Measurements from ENCODE around the gene CNN3. TPM values are rescaled to one million over a fixed set of nuclear protein-coding genes. Genes with fewer than 3 reads are reported as not detected.

Gene CNN3
- total and polyA plus RNA-seq, 4 donors, result 43.9 to 87.4 (median 69.6) TPM

DNA sequence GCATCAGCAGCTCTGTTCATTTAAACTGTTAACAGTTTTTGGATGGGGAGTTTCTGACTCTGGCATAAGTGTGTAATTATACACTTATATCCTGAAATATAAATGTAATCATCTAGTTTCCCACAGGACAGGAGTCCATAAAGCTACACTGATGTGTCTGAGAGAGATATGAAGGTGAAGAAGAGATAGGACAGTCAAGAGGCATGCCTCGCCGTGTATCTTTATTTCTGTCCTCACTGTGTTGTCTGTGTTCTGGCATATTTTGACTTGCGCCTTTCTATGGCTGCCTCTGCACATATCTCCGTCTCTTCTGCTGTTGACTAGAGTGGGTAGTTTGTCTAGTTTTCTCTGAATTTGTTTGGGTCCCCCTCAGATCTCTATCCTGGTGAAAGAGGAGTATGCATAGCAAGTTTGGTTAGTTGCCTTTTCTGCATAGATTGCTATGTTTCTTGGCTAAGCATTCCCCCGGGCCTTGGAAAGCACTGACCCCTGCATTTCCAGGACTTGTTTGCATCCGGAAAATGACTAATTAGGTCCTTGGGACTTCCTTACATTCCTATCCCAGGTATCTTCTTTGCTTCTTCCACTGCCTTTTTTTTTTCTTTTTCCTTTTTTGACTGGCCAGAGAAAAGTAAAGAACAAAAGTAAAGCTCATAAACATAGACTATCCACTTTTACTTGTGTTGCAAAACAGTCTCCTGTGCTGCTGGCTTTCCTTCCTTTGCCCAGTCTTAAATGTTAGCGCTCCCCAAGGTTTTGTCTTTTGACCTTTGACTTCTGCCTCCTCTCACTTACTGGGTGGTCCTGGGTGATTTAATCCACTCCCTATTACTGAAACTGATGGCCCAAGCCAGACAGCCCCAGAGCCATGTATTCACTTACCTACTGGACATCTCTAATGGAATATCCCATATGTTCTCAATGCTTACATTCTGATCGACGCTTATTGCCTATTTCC is 27.6 kb upstream of the CNN3 start:
- no peaks in the 10 kb centered on the region for H3K27me3 ChIP-seq (ENCODE audit: control insufficient read depth in 4 of 4, insufficient read depth in 4 of 4, low read length in 3 of 4)
- H3K27ac ChIP-seq (ENCODE audit: low read depth in 1 of 2, low read length in 2 of 2), result peak overlapping the region in 1 of 2 donors; percentile 36
- no peaks in the 10 kb centered on the region for H3K36me3 ChIP-seq (ENCODE audit: control insufficient read depth in 4 of 4, insufficient read depth in 3 of 4, low read depth in 1 of 4, low read length in 3 of 4)
- no peak overlapping the region for H3K4me3 ChIP-seq (ENCODE audit: low read depth in 1 of 3, low read length in 3 of 3)
- TF ChIP-seq EGR1 (IDR thresholded peaks at IDR 0.05; ENCODE audit: low read depth in 2 of 2) (no peak), NR2F2 (IDR thresholded peaks at IDR 0.05) (peak; percentile 42), FOXA1 (IDR thresholded peaks at IDR 0.05) (no peak), YY1 (IDR thresholded peaks at IDR 0.05) (no peak), JUND (IDR thresholded peaks at IDR 0.05) (no peak), HNF4G (IDR thresholded peaks at IDR 0.05) (no peak), RAD21 (IDR thresholded peaks at IDR 0.05) (peak in 1 of 2 donors; percentile 7), RXRA (IDR thresholded peaks at IDR 0.05) (no peak)
- TF ChIP-seq, protein P1, sequence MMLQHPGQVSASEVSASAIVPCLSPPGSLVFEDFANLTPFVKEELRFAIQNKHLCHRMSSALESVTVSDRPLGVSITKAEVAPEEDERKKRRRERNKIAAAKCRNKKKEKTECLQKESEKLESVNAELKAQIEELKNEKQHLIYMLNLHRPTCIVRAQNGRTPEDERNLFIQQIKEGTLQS (IDR thresholded peaks at IDR 0.05), result no peak
- TF ChIP-seq, protein P2, sequence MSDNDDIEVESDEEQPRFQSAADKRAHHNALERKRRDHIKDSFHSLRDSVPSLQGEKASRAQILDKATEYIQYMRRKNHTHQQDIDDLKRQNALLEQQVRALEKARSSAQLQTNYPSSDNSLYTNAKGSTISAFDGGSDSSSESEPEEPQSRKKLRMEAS (IDR thresholded peaks at IDR 0.05), result no peak
- 83% methylated on average over 9 of the region's 9 CpGs for WGBS
- no peak overlapping the region for H3K9ac ChIP-seq (ENCODE audit: low read depth in 1 of 2, low read length in 2 of 2)
- H3K9me3 ChIP-seq (ENCODE audit: control insufficient read depth in 4 of 4, low read length in 3 of 4), result no peaks in the 10 kb centered on the region
- peaks cover 7 to 50% (median 25%) of the 10 kb centered on the region in 4 donors for H3K4me1 ChIP-seq (ENCODE audit: control insufficient read depth in 4 of 4, insufficient read depth in 4 of 4, low read length in 3 of 4)
- no peak for DNase-seq (ENCODE audit: low spot score)

DNA sequence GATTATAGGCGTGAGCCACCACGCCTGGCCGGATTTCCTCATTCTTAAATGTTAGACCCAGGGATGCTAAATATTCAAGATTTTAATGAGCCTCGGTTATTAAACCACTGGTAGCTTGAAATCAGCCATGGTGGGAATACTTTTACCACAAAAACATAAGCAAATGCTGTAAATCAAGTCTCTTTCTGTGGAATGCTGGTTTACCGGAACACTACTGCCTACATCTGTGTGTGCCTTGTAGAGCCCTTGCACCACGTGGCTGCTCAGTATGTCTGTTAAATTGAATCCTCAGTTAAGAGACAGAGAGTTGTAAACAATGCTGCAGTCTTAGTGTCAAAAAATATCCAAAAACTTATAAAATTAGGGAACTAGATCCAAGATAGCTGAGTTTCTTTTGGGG is 26.8 kb upstream of the CNN3 start:
- H3K27me3 ChIP-seq (ENCODE audit: control insufficient read depth in 4 of 4, insufficient read depth in 4 of 4, low read length in 3 of 4), result no peaks in the 10 kb centered on the region
- H3K4me1 ChIP-seq (ENCODE audit: control insufficient read depth in 4 of 4, insufficient read depth in 4 of 4, low read length in 3 of 4), result peaks cover 7 to 53% (median 25%) of the 10 kb centered on the region in 4 donors
- no peak overlapping the region for H3K4me3 ChIP-seq (ENCODE audit: low read depth in 1 of 3, low read length in 3 of 3)
- H3K36me3 ChIP-seq (ENCODE audit: control insufficient read depth in 4 of 4, insufficient read depth in 3 of 4, low read depth in 1 of 4, low read length in 3 of 4), result no peaks in the 10 kb centered on the region
- no peaks in the 10 kb centered on the region for H3K9me3 ChIP-seq (ENCODE audit: control insufficient read depth in 4 of 4, low read length in 3 of 4)
- H3K27ac ChIP-seq (ENCODE audit: low read depth in 1 of 2, low read length in 2 of 2), result no peak overlapping the region
- no peak overlapping the region for H3K9ac ChIP-seq (ENCODE audit: low read depth in 1 of 2, low read length in 2 of 2)
- no peak for DNase-seq (ENCODE audit: low spot score)
- TF ChIP-seq HNF4G (IDR thresholded peaks at IDR 0.05) (no peak), TAF1 (conservative IDR thresholded peaks at IDR 0.05) (no peak), HNF4A (conservative IDR thresholded peaks at IDR 0.05) (no peak), RXRA (IDR thresholded peaks at IDR 0.05) (no peak), FOXA2 (IDR thresholded peaks at IDR 0.05) (no peak), YY1 (IDR thresholded peaks at IDR 0.05) (no peak), EGR1 (IDR thresholded peaks at IDR 0.05; ENCODE audit: low read depth in 2 of 2) (no peak), NR2F2 (IDR thresholded peaks at IDR 0.05) (no peak)
- TF ChIP-seq, protein P3, sequence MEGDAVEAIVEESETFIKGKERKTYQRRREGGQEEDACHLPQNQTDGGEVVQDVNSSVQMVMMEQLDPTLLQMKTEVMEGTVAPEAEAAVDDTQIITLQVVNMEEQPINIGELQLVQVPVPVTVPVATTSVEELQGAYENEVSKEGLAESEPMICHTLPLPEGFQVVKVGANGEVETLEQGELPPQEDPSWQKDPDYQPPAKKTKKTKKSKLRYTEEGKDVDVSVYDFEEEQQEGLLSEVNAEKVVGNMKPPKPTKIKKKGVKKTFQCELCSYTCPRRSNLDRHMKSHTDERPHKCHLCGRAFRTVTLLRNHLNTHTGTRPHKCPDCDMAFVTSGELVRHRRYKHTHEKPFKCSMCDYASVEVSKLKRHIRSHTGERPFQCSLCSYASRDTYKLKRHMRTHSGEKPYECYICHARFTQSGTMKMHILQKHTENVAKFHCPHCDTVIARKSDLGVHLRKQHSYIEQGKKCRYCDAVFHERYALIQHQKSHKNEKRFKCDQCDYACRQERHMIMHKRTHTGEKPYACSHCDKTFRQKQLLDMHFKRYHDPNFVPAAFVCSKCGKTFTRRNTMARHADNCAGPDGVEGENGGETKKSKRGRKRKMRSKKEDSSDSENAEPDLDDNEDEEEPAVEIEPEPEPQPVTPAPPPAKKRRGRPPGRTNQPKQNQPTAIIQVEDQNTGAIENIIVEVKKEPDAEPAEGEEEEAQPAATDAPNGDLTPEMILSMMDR (IDR thresholded peaks at IDR 0.05; ENCODE audit: low read depth, low read length, missing input control), result no peak
- WGBS, result 82% methylated on average over 6 of the region's 6 CpGs

DNA sequence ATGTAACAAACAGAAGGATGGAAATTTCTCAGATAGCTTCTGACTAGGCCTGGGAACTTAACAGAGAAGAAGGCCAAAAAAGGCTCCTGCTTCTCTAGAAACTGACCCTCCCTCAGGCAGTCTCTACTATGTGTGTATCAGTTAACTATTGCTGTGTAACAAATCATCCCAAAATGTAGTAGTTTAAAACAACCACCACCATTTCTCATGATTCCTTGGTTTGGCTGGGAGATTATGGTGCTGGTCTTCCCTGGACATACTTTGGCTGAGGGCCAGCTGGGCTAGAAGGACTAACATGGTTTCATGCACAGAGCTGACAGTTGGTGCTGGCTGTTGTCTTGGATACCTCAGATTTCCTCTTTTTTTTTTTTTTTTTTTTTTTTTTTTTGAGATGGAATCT is 26.2 kb upstream of the CNN3 start:
- no peak overlapping the region for H3K4me3 ChIP-seq (ENCODE audit: low read depth in 1 of 3, low read length in 3 of 3)
- H3K36me3 ChIP-seq (ENCODE audit: control insufficient read depth in 4 of 4, insufficient read depth in 3 of 4, low read depth in 1 of 4, low read length in 3 of 4), result no peaks in the 10 kb centered on the region
- peaks cover 7 to 53% (median 23%) of the 10 kb centered on the region in 4 donors for H3K4me1 ChIP-seq (ENCODE audit: control insufficient read depth in 4 of 4, insufficient read depth in 4 of 4, low read length in 3 of 4)
- TF ChIP-seq GABPA (IDR thresholded peaks at IDR 0.05 in 1 of 2, conservative IDR thresholded peaks at IDR 0.05 in 1 of 2), result no peak
- no peak for TF ChIP-seq HNF4A (conservative IDR thresholded peaks at IDR 0.05)
- TF ChIP-seq, protein P1 (IDR thresholded peaks at IDR 0.05), result no peak
- TF ChIP-seq HNF4G (IDR thresholded peaks at IDR 0.05), result no peak
- TF ChIP-seq JUND (IDR thresholded peaks at IDR 0.05), result no peak
- no peak for TF ChIP-seq FOXA2 (IDR thresholded peaks at IDR 0.05)
- no peak for TF ChIP-seq RXRA (IDR thresholded peaks at IDR 0.05)
- H3K27me3 ChIP-seq (ENCODE audit: control insufficient read depth in 4 of 4, insufficient read depth in 4 of 4, low read length in 3 of 4), result no peaks in the 10 kb centered on the region
- H3K9ac ChIP-seq (ENCODE audit: low read depth in 1 of 2, low read length in 2 of 2), result no peak overlapping the region
- H3K9me3 ChIP-seq (ENCODE audit: control insufficient read depth in 4 of 4, low read length in 3 of 4), result no peaks in the 10 kb centered on the region
- no peak overlapping the region for H3K27ac ChIP-seq (ENCODE audit: low read depth in 1 of 2, low read length in 2 of 2)
- no peak for DNase-seq (ENCODE audit: low spot score)

Data from liver (tissue), 9 donors.